Measurements from ENCODE around the gene MAD2L1BP. TPM values are rescaled to one million over a fixed set of nuclear protein-coding genes. Genes with fewer than 3 reads are reported as not detected.
A peak's percentile ranks its signal among the peaks of the same experiment; 100 is the strongest.

Gene MAD2L1BP
- total and polyA plus RNA-seq, 2 of the 13 experiments (the other 11 are each of a cell fraction or from before 2014, with no cell fraction given): 54.2 to 55.5 TPM

GRCh38 chr6:43687437-43688347, 52.1 kb downstream of the MAD2L1BP start, which contains the start of gene MRPS18A (continued):
- TF ChIP-seq DZIP1 (CRISPR knock-in tag; IDR thresholded peaks at IDR 0.05): no peak
- TF ChIP-seq HMG20B (CRISPR knock-in tag; conservative IDR thresholded peaks at IDR 0.05): 0 out of 2 replicates have a peak, but pooled peaks have one; percentile 34
- TF ChIP-seq CREM (IDR thresholded peaks at IDR 0.05): peak; percentile 60
- TF ChIP-seq CREM (CRISPR knock-in tag; IDR thresholded peaks at IDR 0.05): no peak
- TF ChIP-seq CCAR2 (optimal IDR thresholded peaks at IDR 0.05; ENCODE audit: low read depth, low read length): no peak
- TF ChIP-seq MLLT10 (CRISPR knock-in tag; IDR thresholded peaks at IDR 0.05): no peak
- no peak; the same call in 1 of the 2 replicates for TF ChIP-seq ZNF567 (CRISPR knock-in tag; IDR thresholded peaks at IDR 0.05; ENCODE audit: borderline replicate concordance)
- TF ChIP-seq ZNF616 (CRISPR knock-in tag; IDR thresholded peaks at IDR 0.05; ENCODE audit: low read depth): no peak
- no peak for TF ChIP-seq ZBTB33 (CRISPR knock-in tag; IDR thresholded peaks at IDR 0.05)
- TF ChIP-seq CREB3 (CRISPR knock-in tag; IDR thresholded peaks at IDR 0.05): no peak
- 0 out of 2 replicates have a peak, but pooled peaks have one; percentile 19 for TF ChIP-seq ZNF318 (CRISPR knock-in tag; IDR thresholded peaks at IDR 0.05)
